HT1080 (cell line): ENCODE data around the gene CCDC89. TPM values are rescaled to one million over a fixed set of nuclear protein-coding genes. Genes with fewer than 3 reads are reported as not detected.

Source experiments
- DNase-seq: peaks from one replicate; pipeline ENCODE4 v3.0.0-alpha.2; 2015; ENCODE audit warnings: low read depth
- polyA plus RNA-seq, 2 experiments: library from polyadenylated mRNA; depleted of rRNA; stranded (reverse); fragments of >200 nt; gene quantifications; 2 replicates each; pipeline ENCODE4 v1.2.3, GENCODE V29; 2015
- total RNA-seq: library from RNA; depleted of rRNA; stranded (reverse); fragments of >200 nt; shearing (Covaris generic); gene quantifications from 2 replicates; pipeline ENCODE4 v1.2.3, GENCODE V29; 2014; rRNA removed

CCDC89 gene
- total RNA-seq = 0.16 TPM in 1 of 2 replicates, not detected in the other
- 0.07 TPM in 1 of 2 replicates, not detected in the other for polyA plus RNA-seq (2015; cell fraction: cytosol; rRNA removed)
- polyA plus RNA-seq (2015; cell fraction: nucleus; rRNA removed) = not detected in 2 replicates

GRCh38 chr11:85685820-85686459, at the start of gene CCDC89:
TSS of gene CCDC89 (minus strand) at chr11:85686195. CDS start at chr11:85686130, 65 bp downstream.
- DNase-seq = peak; percentile 45

DNA sequence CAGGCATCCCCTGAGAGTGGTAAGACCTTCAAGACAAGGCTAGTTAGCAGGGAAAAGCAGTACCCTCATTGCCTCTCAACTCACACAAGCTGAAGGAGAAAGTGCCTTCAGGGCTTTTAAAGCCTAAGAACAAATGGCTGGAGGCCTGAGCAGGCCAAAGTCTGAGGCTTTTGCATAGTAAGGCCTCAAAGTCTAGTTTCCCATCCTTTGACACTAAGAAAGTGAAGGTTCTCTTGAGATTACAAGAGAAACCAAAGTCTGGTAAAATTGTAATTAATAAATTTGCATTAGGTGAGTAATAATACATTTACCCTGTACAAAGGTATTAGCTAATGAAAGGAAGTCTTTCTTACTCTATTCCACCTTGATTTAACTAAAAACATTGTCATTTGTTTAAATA, 47.0 kb upstream of the CCDC89 start:
- DNase-seq = no peak

GRCh38 chr11:85726381-85726780, 40.4 kb upstream of the CCDC89 start:
- DNase-seq = no peak

DNA sequence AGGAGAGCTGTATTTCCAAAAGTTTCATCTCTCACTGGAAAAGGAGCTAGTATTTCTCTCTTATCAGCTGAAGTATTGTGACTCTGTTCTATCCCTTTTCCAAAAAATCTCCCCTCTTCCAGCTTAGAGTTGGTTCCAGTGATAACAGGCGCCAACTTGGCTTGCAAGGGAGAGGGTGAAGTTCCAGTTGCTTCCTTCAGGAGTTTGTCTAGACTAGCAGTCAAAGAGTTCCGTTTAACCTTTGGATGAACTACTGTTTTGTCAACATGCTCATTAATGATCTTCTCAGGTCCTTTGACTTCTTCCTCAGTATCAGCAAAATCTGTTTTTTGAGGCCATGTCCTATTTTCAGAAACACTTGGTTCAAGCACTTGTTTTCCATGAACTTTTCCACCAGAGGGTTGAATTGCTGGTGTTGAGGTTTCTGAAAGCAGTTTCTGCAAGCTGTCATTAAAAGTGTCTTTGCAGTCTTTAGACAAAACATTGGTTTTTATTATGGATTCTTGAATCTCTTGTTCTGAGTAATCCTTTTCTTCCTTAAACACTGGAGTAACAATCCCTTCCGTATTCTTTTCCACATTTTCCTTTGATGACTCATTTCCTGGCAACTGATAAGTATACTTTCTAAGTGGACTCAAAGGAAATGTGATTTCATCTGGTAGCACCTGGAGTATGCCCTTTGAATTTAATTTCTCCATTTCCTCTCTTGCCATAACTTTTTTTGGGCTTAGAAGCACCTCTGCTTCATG, 39.7 kb upstream of the CCDC89 start:
- DNase-seq = peak; percentile 94

GRCh38 chr11:85724748-85725465, 38.9 kb upstream of the CCDC89 start:
- no peak for DNase-seq

GRCh38 chr11:85723088-85723487, 37.1 kb upstream of the CCDC89 start:
- no peak for DNase-seq

GRCh38 chr11:85721191-85721590, 35.2 kb upstream of the CCDC89 start:
- no peak for DNase-seq

DNA sequence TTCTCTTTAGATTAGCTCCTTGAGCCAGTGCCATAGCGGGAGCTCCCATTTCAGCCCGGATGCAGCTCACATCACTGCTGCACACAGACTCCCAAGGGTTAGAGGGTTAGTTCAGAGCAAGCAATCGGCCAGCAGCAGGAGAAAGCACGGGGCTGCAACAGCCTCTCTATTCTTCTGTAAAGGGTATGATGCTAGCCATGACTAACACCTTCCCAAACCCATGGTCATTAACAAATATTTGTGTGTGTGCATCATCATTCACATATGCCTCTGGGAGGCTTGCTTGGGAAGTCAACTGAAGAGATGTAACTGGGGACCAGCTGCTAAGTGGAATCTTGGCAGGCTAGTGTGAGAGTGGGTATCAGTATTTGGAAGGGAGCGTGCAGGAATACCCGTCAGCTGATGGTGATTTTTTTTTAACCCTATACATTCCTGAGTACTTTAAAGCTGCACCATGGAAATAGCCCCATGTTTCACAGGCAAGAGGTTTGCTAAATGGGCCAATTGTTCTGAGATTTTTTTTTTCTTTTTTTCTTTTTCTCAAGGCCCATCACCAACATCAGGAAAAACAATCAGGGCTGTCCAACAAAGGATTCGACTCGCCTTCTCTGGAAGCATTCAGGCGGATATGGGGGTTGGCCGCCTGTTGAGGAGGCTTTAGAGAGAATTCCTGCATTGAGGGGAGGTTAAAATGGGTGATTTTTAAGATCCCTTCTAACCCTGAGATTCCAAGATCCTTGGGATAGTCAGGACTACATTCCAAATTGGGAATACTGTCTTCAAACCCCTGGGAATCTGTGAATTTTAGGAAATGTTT, 33.2 kb upstream of the CCDC89 start:
- DNase-seq = peak; percentile 99

DNA sequence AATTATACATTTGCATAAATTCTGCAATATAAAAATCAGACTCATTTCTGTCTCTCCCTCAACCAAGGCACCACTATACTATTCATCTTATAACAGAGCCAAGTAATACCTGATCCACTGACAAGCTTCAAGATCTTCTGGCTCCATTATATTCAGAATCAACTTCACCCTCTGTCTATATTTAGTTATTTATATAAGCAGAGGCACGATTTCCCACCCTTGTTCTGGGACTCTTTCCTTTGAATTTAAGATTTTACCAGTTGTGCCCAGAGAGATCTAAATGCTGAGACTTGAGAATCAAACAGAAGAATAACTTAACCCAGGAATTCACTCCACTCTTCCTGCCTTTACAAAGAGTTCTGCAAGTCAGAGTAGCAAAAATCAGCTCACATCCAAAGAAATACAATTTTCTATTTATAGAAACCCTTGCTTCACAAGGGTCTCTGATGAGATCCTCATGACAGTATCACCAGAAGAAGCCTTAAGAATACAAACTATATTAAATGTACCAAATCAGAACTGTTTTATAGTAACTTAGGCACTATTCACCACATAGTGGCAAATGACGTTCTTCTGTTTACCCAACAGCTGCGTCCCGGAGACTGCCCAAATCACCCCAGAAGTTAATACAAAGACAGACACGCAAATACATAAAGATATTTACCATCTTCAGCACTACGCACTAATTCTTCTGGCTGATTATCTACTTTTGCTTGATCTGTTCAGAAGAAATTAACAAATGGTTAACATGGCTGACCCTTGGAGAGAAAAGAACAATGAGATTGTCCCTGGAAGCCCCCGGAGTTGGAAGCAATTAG, 32.3 kb upstream of the CCDC89 start:
- peak; percentile 10 for DNase-seq

- no peak for DNase-seq
Measured at GRCh38 chr11:85717429-85717828, 31.4 kb upstream of the CCDC89 start.

DNA sequence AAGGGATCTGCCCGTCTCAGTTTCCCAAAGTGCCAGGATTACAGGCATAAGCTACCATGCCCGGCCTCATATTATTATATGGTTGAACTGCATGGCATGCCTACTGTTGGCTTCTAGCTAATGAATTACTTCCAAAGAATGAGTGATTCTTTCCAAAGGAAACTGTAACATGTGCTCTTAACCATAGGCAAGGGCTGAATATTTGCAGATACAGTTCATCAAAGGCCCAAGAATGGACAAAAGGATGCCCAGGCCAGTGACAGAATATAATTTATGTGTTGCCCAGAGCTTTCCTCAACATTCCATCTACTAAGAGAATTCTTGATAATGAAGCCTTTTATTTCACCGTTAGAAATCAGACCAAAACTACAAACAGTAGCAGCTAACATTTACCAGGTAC, 27.0 kb upstream of the CCDC89 start:
- no peak for DNase-seq

GRCh38 chr11:85710917-85711316, 24.9 kb upstream of the CCDC89 start:
- no peak for DNase-seq

GRCh38 chr11:85709941-85710702, 24.1 kb upstream of the CCDC89 start:
- no peak for DNase-seq

- DNase-seq = no peak
Measured at GRCh38 chr11:85705800-85706199, 19.8 kb upstream of the CCDC89 start.

- DNase-seq = no peak
Measured at GRCh38 chr11:85704967-85705366, 19.0 kb upstream of the CCDC89 start.

DNA sequence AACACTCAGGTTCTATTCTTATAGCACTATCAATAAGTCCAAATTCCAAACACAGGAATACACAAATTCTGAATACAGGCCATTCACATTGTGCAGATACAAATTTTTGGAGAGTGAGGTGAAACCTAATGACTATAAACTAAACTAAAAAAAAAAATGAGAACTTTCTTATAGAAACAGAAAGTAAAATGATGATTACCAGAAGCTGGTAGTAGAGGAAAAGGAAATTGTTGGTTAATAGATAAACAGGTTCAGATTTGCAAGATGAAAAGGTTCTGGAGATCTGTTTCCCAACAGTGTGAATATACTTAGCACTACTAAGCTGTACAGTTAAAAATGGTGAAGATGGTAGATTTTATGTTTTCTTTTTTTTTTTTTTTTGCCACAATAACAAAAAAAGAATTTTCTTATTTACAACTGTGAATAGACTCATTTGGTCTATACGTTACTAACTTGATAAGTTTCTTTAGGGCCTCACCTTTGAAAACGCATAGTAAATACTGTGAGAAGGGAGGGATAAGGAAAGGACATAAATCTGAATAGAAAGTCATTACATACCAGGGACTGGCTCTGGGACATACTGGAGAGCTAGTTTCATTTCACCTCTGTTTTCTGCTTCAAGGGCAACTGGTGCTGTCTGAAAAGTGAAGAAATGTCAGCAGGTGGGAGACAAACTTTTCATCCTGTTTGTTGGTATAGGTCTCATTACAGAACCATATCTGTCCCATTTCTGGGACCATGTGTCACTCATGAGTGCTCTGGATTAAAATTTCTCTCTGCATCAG, 14.2 kb upstream of the CCDC89 start:
- DNase-seq = no peak

DNA sequence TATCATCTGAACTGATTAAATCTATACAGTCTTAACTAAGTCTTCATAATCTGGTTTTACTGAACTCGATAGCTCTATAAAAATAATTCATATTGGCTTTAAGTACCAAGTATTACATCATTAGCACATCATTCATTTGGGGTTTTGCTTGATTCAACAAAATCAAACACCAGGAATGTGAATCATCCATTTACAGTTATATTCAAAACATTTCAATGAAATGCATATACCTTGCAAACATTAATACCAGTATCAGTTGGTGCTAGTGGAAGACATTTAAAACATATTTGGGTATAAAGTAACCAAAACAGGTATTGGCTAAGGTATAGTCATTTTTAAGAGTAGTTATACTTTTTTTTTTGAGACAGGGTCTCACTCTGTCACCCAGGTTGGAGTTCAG, 12.2 kb upstream of the CCDC89 start:
- no peak for DNase-seq

DNA sequence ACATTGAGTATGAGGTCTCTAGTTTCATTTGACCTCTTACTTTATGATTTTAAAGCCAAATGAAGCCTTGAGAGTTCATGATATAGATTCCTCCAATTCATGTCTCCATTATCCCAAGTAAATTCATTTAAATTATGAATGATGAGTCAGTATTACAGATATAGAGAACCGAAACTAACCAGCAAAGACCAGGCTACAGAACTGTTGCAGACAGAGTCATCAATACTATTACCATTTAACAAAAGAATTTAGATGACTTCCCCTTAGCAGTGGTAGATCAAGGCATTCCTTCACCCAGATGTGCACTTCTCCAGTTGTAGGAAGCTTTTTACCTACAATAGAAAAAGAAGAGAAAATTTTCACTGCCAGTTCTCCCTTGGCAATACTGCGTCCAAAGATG, 11.8 kb upstream of the CCDC89 start:
- no peak for DNase-seq

DNA sequence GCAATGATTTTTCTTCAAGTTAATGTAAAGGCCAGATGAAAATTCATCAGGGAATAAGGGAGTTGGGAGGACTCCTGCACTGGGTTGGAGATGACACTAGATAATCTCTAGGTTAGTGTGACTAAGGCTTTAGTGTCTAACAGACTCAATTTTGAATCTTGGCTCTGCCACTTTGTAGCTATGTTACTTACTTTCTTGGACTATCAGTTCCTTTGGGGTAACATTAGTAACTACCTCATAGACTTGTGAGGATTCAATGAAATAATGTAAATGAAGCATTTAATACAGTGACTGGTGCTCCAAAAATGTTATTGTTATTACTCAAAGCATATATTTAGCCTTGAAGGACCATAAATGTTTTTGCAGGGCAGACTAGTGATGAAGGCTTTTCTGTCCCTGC, 9.6 kb upstream of the CCDC89 start:
- DNase-seq = no peak
